Stimulated activated CD4-positive, alpha-beta T cell treated with anti-CD3 and anti-CD28 coated beads, Interleukin-15, amount 100 ng/mL, for 1 hour (primary cell): ENCODE results near the gene ZNF414.

ENCODE experiments used
- DNase-seq, 2 donors: peaks; one replicate each; pipeline ENCODE4 v3.0.0-alpha.2; 2020; ENCODE audit warnings: low read depth in 1 of 2, low spot score in 1 of 2

The ZNF414 gene

GRCh38 chr19:8468761-8469373 lies 45.1 kb downstream of the ZNF414 start:
- DNase-seq, result no peak

GRCh38 chr19:8468124-8468523 lies 45.8 kb downstream of the ZNF414 start:
- no peak for DNase-seq

GRCh38 chr19:8466018-8466417 lies 47.9 kb downstream of the ZNF414 start:
- DNase-seq, result no peak

- DNase-seq, result no peak
Measured at GRCh38 chr19:8463365-8463764, 50.6 kb downstream of the ZNF414 start.

- DNase-seq, result no peak
Measured at GRCh38 chr19:8462571-8462970, 51.4 kb downstream of the ZNF414 start.

- no peak for DNase-seq
Measured at GRCh38 chr19:8461891-8462290, 52.1 kb downstream of the ZNF414 start.

- no peak for DNase-seq
Measured at GRCh38 chr19:8461376-8461775, 52.6 kb downstream of the ZNF414 start.

GRCh38 chr19:8460516-8461298 lies 53.3 kb downstream of the ZNF414 start:
- no peak for DNase-seq
